CD14-positive monocyte (primary cell): ENCODE data around the gene MYZAP. TPM values are rescaled to one million over a fixed set of nuclear protein-coding genes. Genes with fewer than 3 reads are reported as not detected.

Source experiments
- DNase-seq, 3 donors: peaks; one replicate each; pipeline ENCODE4 v3.0.0-alpha.2; 2011 to 2022
- H2AFZ ChIP-seq: 2 replicates; pipeline ENCODE4 v1.6.0; 2012; ENCODE audit warnings: mild to moderate bottlenecking, low read depth, low read length, inconsistent platforms; ENCODE audit not compliant: insufficient read depth, poor library complexity, severe bottlenecking
- H3K27ac ChIP-seq, 2 donors: 1 replicate in 1 of 2; 2 replicates in 1 of 2; pipeline ENCODE4 v1.5.1; 2012 to 2013; ENCODE audit warnings: low read length in 2 of 2, control low read depth in 1 of 2, inconsistent platforms in 1 of 2, low read depth in 1 of 2, mild to moderate bottlenecking in 1 of 2
- H3K27me3 ChIP-seq, 2 donors: one replicate each; pipeline versions ENCODE4 v1.6.0 to v1.6.1; 2011 to 2013; ENCODE audit warnings: low read length in 2 of 2; ENCODE audit not compliant: control insufficient read depth in 2 of 2, insufficient read depth in 2 of 2
- H3K36me3 ChIP-seq, 2 donors: replicated peaks in 1 of 2; 1 replicate in 1 of 2; 2 replicates in 1 of 2; pipeline versions ENCODE4 v1.5.1 to v1.6.1; 2012 to 2013; ENCODE audit warnings: low read length in 2 of 2, control low read depth in 1 of 2, inconsistent platforms in 1 of 2, mild to moderate bottlenecking in 1 of 2; ENCODE audit not compliant: insufficient read depth in 2 of 2, control insufficient read depth in 1 of 2
- H3K4me1 ChIP-seq, 2 donors: 1 replicate in 1 of 2; 2 replicates in 1 of 2; pipeline versions ENCODE4 v1.5.1 to v1.6.1; 2012 to 2013; ENCODE audit warnings: low read length in 2 of 2, control low read depth in 1 of 2, inconsistent platforms in 1 of 2, mild to moderate bottlenecking in 1 of 2, moderate library complexity in 1 of 2; ENCODE audit not compliant: insufficient read depth in 2 of 2, control insufficient read depth in 1 of 2
- H3K4me2 ChIP-seq: replicated peaks from 2 replicates; pipeline ENCODE3; 2012; ENCODE audit warnings: low read length, moderate library complexity, mild to moderate bottlenecking; ENCODE audit not compliant: poor library complexity, severe bottlenecking; ENCODE audit errors: extremely low read depth
- H3K4me3 ChIP-seq, 3 experiments: fragments of 200-600 bp in 1 of 3; sonication (generic) in 1 of 3; replicated peaks in 1 of 3; 1 replicate in 2 of 3; 2 replicates in 1 of 3; pipeline ENCODE4 v1.5.1; 2011 to 2013; ENCODE audit warnings: low read length in 3 of 3, mild to moderate bottlenecking in 3 of 3, control low read depth in 2 of 3, low read depth in 2 of 3, inconsistent platforms in 1 of 3, moderate library complexity in 1 of 3
- H3K79me2 ChIP-seq: 2 replicates; pipeline ENCODE4 v1.6.0; 2012; ENCODE audit warnings: mild to moderate bottlenecking, control low read depth, inconsistent platforms, low read length, moderate library complexity; ENCODE audit not compliant: insufficient read depth
- H3K9ac ChIP-seq: 2 replicates; pipeline ENCODE4 v1.6.0; 2017; ENCODE audit warnings: low read length, mild to moderate bottlenecking; ENCODE audit not compliant: insufficient read depth, poor library complexity, severe bottlenecking
- H3K9me3 ChIP-seq, 2 donors: replicated peaks in 1 of 2; 1 replicate in 1 of 2; 2 replicates in 1 of 2; pipeline versions ENCODE4 v1.5.1 to v1.6.1; 2012 to 2013; ENCODE audit warnings: low read length in 2 of 2, control low read depth in 1 of 2; ENCODE audit not compliant: control insufficient read depth in 1 of 2, insufficient read depth in 1 of 2
- H4K20me1 ChIP-seq: 2 replicates; pipeline ENCODE4 v1.6.0; 2012; ENCODE audit warnings: mild to moderate bottlenecking, low read length, control low read depth, moderate library complexity; ENCODE audit not compliant: insufficient read depth
- H3K27ac Mint-ChIP-seq, 7 donors: one replicate each; pipeline ENCODE4 v1.8.0; 2020; ENCODE audit warnings: mild to moderate bottlenecking in 7 of 7, mixed read lengths in 7 of 7, moderate library complexity in 6 of 7, inconsistent platforms in 2 of 7
- H3K27me3 Mint-ChIP-seq, 3 donors: one replicate each; pipeline ENCODE4 v1.8.0; 2021 to 2022; ENCODE audit warnings: low read depth in 3 of 3, mild to moderate bottlenecking in 3 of 3, mixed read lengths in 3 of 3, moderate library complexity in 3 of 3, inconsistent platforms in 1 of 3
- H3K36me3 Mint-ChIP-seq, 2 donors: one replicate each; pipeline ENCODE4 v1.8.0; 2020; ENCODE audit warnings: mixed read lengths in 2 of 2, inconsistent platforms in 1 of 2, mild to moderate bottlenecking in 1 of 2
- H3K4me1 Mint-ChIP-seq: one replicate; pipeline ENCODE4 v1.8.0; 2020; ENCODE audit warnings: mild to moderate bottlenecking, mixed read lengths
- H3K4me3 Mint-ChIP-seq, 2 donors: one replicate each; pipeline ENCODE4 v1.8.0; 2020; ENCODE audit warnings: mild to moderate bottlenecking in 2 of 2, mixed read lengths in 2 of 2, moderate library complexity in 1 of 2
- H3K9me3 Mint-ChIP-seq, 7 donors: one replicate each; pipeline ENCODE4 v1.8.0; 2020 to 2022; ENCODE audit warnings: mixed read lengths in 7 of 7, mild to moderate bottlenecking in 6 of 7, moderate library complexity in 6 of 7, inconsistent platforms in 2 of 7
- CTCF ChIP-seq: fragments of 200-600 bp; IDR thresholded peaks from one replicate; pipeline ENCODE4 v1.8.0; 2022; ENCODE audit warnings: antibody characterized with exemption, mild to moderate bottlenecking
- WGBS: methylation state at CpG from one replicate; pipeline ENCODE4 v1.1.5; 2013; ENCODE audit warnings: missing lambda C conversion rate; ENCODE audit not compliant: insufficient coverage; 5-methylcytosine and 5-hydroxymethylcytosine counted together
- intact Hi-C, 2 donors: fragments of 100-400 bp; cut with micrococcal nuclease; formaldehyde crosslinking; loops; one replicate each; pipeline versions ENCODE4 v1.15.0 to v1.15.1; 2023
- polyA plus RNA-seq, 3 donors: library from polyadenylated mRNA; depleted of rRNA in 1 of 3; unstranded in 2 of 3; stranded (reverse) in 1 of 3; fragments of 300-500 nt in 2 of 3; fragments of >200 nt in 1 of 3; fragmentation: Illumina TruSeq in 2 of 3; gene quantifications; 1 replicate in 2 of 3; 2 replicates in 1 of 3; pipeline ENCODE4 v1.2.3, GENCODE V29; 2012 to 2021

Gene MYZAP
- polyA plus RNA-seq, 3 donors: 0.12 to 0.13 TPM; not detected in 1

- Mint-ChIP-seq H3K27ac (no peak overlapping the region), H3K4me1 (peaks cover 13% of the 10 kb centered on the region), H3K9me3 (no peaks in the 10 kb centered on the region), H3K36me3 (no peaks in the 10 kb centered on the region), H3K27me3 (peaks cover 1 to 3% (median 2%) of the 10 kb centered on the region in 3 donors), H3K4me3 (no peak overlapping the region)
- H4K20me1 ChIP-seq: no peaks in the 10 kb centered on the region
- H3K79me2 ChIP-seq: no peaks in the 10 kb centered on the region
- intact Hi-C loops: no loop called here
- DNase-seq: no peak
- H3K4me2 ChIP-seq: no peak overlapping the region
- no peak overlapping the region for H3K4me3 ChIP-seq
- no peak overlapping the region for H2AFZ ChIP-seq
- WGBS: no CpG with 5 or more reads among the region's 1 CpG
- H3K4me1 ChIP-seq: no peaks in the 10 kb centered on the region
- no peaks in the 10 kb centered on the region for H3K27me3 ChIP-seq
- H3K9ac ChIP-seq: no peak overlapping the region
- H3K27ac ChIP-seq: no peak overlapping the region
- TF ChIP-seq CTCF: no peak
- H3K36me3 ChIP-seq: no peaks in the 10 kb centered on the region
- no peaks in the 10 kb centered on the region for H3K9me3 ChIP-seq
Measured at GRCh38 chr15:57618325-57618724, 26.6 kb downstream of the MYZAP start.

GRCh38 chr15:57619746-57620145, 28.0 kb downstream of the MYZAP start:
- Mint-ChIP-seq H3K36me3 (no peaks in the 10 kb centered on the region), H3K4me3 (no peak overlapping the region), H3K27me3 (peaks cover 3 to 5% (median 4%) of the 10 kb centered on the region in 3 donors), H3K4me1 (peaks cover 5% of the 10 kb centered on the region), H3K9me3 (no peaks in the 10 kb centered on the region), H3K27ac (no peak overlapping the region)
- intact Hi-C loops: no loop called here
- H3K79me2 ChIP-seq: no peaks in the 10 kb centered on the region
- H3K27ac ChIP-seq: no peak overlapping the region
- no peaks in the 10 kb centered on the region for H4K20me1 ChIP-seq
- H3K9ac ChIP-seq: no peak overlapping the region
- H2AFZ ChIP-seq: no peak overlapping the region
- H3K4me3 ChIP-seq: no peak overlapping the region
- H3K9me3 ChIP-seq: no peaks in the 10 kb centered on the region
- 100% methylated on average over 1 of the region's 3 CpGs for WGBS
- DNase-seq: no peak
- TF ChIP-seq CTCF: no peak
- H3K36me3 ChIP-seq: no peaks in the 10 kb centered on the region
- H3K27me3 ChIP-seq: no peaks in the 10 kb centered on the region
- no peak overlapping the region for H3K4me2 ChIP-seq
- H3K4me1 ChIP-seq: no peaks in the 10 kb centered on the region
